Coronary artery (tissue), 2 donors: ENCODE measurements around the gene TMEM121.
A peak's percentile ranks its signal among the peaks of the same experiment; 100 is the strongest.

Source experiments
- DNase-seq: peaks from one replicate; pipeline ENCODE4 v3.0.0-alpha.2; 2017; ENCODE audit warnings: low spot score
- H3K27ac ChIP-seq, 2 donors: fragments of 200-600 bp; sonication (generic); one replicate each; pipeline ENCODE4 v1.5.1; 2016 to 2019
- H3K4me3 ChIP-seq: fragments of 200-600 bp; sonication (generic); 2 replicates; pipeline ENCODE4 v1.5.1; 2016; ENCODE audit warnings: mild to moderate bottlenecking, moderate library complexity
- CTCF ChIP-seq: fragments of 200-600 bp; sonication (generic); IDR thresholded peaks from one replicate; pipeline ENCODE4 v1.5.1; 2019; ENCODE audit warnings: antibody characterized with exemption

The TMEM121 gene

GRCh38 chr14:105480199-105480746 is 46.1 kb upstream of the TMEM121 start:
- DNase-seq = no peak
- Histone ChIP-seq H3K4me3 (peak overlapping the region; percentile 67), H3K27ac (peak overlapping the region; percentile 96 to 100)
- no peak for TF ChIP-seq CTCF

- DNase-seq = peak; percentile 96
- TF ChIP-seq CTCF = peak; percentile 95
- H3K27ac ChIP-seq = peak overlapping the region; percentile 96 to 100
- H3K4me3 ChIP-seq = peak overlapping the region; percentile 67
Measured at GRCh38 chr14:105480807-105481801, 45.3 kb upstream of the TMEM121 start.

GRCh38 chr14:105481886-105482457 is 44.4 kb upstream of the TMEM121 start:
- no peak for TF ChIP-seq CTCF
- Histone ChIP-seq H3K27ac (peak overlapping the region; percentile 96 to 100), H3K4me3 (peak overlapping the region; percentile 67)
- DNase-seq = peak; percentile 99

GRCh38 chr14:105482486-105483110 is 43.8 kb upstream of the TMEM121 start:
- Histone ChIP-seq H3K4me3 (peak overlapping the region; percentile 67), H3K27ac (peak overlapping the region; percentile 96 to 100)
- no peak for TF ChIP-seq CTCF
- no peak for DNase-seq

- DNase-seq = peak; percentile 93
- peak overlapping the region; percentile 96 to 100 for H3K27ac ChIP-seq
- H3K4me3 ChIP-seq = no peak overlapping the region
- no peak for TF ChIP-seq CTCF
Measured at GRCh38 chr14:105483300-105484068, 42.9 kb upstream of the TMEM121 start.
